Calu3 (cell line): ENCODE data around the gene GCSAM. TPM values are rescaled to one million over a fixed set of nuclear protein-coding genes. Genes with fewer than 3 reads are reported as not detected.

ENCODE experiments used
- BruUV-seq: library from RNA; stranded (reverse); fragments of 400-500 nt; replicated peaks from 2 replicates; lab custom pipeline; 2021; lab: Mats Ljungman, UMichigan
- CTCF ChIA-PET: fragments of 300-600 bp; sonication (Branson Sonifier 250); formaldehyde crosslinking; loops from one replicate; lab custom pipeline; 2022; ENCODE audit warnings: antibody characterized with exemption; lab: Charles Lee
- DNase-seq: peaks from one replicate; pipeline ENCODE4 v3.0.0; 2022
- H3K27ac Mint-ChIP-seq: one replicate; pipeline ENCODE4 v1.8.0; 2022; ENCODE audit warnings: mixed read lengths; ENCODE audit not compliant: unreplicated experiment
- H3K27me3 Mint-ChIP-seq: one replicate; pipeline ENCODE4 v1.8.0; 2022; ENCODE audit warnings: mixed read lengths; ENCODE audit not compliant: unreplicated experiment
- H3K36me3 Mint-ChIP-seq: one replicate; pipeline ENCODE4 v1.8.0; 2022; ENCODE audit warnings: mild to moderate bottlenecking, moderate library complexity, mixed read lengths; ENCODE audit not compliant: insufficient read depth, unreplicated experiment
- H3K4me1 Mint-ChIP-seq: one replicate; pipeline ENCODE4 v1.8.0; 2022; ENCODE audit warnings: mild to moderate bottlenecking, low read depth, mixed read lengths; ENCODE audit not compliant: unreplicated experiment
- H3K4me3 Mint-ChIP-seq: one replicate; pipeline ENCODE4 v1.8.0; 2022; ENCODE audit warnings: mild to moderate bottlenecking, low read depth, moderate library complexity, mixed read lengths; ENCODE audit not compliant: unreplicated experiment
- H3K9me3 Mint-ChIP-seq: one replicate; pipeline ENCODE4 v1.8.0; 2022; ENCODE audit warnings: low read depth, mixed read lengths; ENCODE audit not compliant: unreplicated experiment
- CTCF ChIP-seq: fragments of 200-600 bp; IDR thresholded peaks from one replicate; pipeline ENCODE4 v1.8.0; 2022; ENCODE audit warnings: antibody characterized with exemption; ENCODE audit not compliant: unreplicated experiment
- intact Hi-C: fragments of 100-400 bp; cut with micrococcal nuclease; formaldehyde crosslinking; loops from one replicate; pipeline ENCODE4 v1.10.0; 2022; ENCODE audit not compliant: unreplicated experiment
- total RNA-seq: library from RNA; stranded (reverse); gene quantifications from 2 replicates; pipeline ENCODE4 v1.2.3, GENCODE V29; 2022

Gene GCSAM
- total RNA-seq, 1 experiment from 2014 or later, result not detected

- Mint-ChIP-seq H3K27ac (no peak overlapping the region), H3K36me3 (peaks cover 5% of the 10 kb centered on the region), H3K9me3 (no peaks in the 10 kb centered on the region), H3K4me3 (no peak overlapping the region), H3K27me3 (no peaks in the 10 kb centered on the region), H3K4me1 (peaks cover 10% of the 10 kb centered on the region)
- BruUV-seq, result no TSS peak
- intact Hi-C loops, result loop anchor here (1.0 to 10.0 kb wide), 3 partner anchors 187 to 394 kb away; no protein-coding TSS in a partner anchor
- CTCF ChIA-PET, result interaction anchor here (1.0 kb wide), 1 partner anchor 185 kb away, joined by 3 read pairs; no protein-coding TSS in a partner anchor
- DNase-seq, result no peak
- TF ChIP-seq CTCF, result no peak
Measured at GRCh38 chr3:112137781-112138180, 4.7 kb upstream of the GCSAM start.

DNA sequence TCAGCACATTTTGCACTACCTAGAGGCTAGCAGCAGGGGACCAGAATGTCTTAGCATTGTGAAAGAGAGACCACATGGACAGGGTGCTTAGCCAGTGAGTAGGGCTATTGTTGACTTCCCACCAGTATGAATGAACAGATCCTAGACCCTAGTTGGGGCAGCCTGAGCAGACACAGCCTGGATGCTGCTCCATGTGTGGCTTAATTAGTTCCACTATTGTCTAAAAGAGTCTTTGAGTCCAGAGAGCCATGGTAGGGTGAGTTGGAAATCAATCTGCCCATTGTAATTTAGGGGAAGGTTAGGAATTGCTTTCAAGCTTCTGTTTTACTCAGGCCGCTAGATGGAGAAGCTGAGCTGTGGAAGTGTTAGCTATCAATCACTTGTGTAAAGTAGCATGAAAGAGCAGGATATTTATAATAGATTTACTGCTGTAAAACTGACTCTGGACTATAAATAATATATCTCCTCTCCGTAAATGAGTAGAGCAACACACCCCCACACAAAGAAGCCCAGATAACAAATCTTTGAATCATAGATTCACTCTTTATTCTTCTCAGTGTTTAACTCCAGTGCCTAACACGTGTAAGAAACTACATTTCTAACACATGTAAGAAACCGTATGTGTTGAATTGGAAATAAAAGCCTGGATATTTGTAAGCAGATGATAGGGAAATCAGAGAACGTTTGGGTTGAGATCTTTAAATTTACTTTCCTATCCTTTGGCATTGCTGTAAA lies 4.1 kb upstream of the GCSAM start:
- CTCF ChIA-PET, result interaction anchor here (0.5 to 1.0 kb wide), 4 partner anchors 8 to 185 kb away, joined by 3 to 8 read pairs (median 3); partner anchors contain the start of gene SLC9C1
- H3K9me3 Mint-ChIP-seq, result no peaks in the 10 kb centered on the region
- peaks cover 10% of the 10 kb centered on the region for H3K4me1 Mint-ChIP-seq

GRCh38 chr3:112136046-112136445 lies 3.0 kb upstream of the GCSAM start:
- no peaks in the 10 kb centered on the region for H3K27me3 Mint-ChIP-seq
- intact Hi-C loops, result loop anchor here (5.0 to 10.0 kb wide), 2 partner anchors 189 to 381 kb away; no protein-coding TSS in a partner anchor
- peaks cover 5% of the 10 kb centered on the region for H3K36me3 Mint-ChIP-seq
- no peak for TF ChIP-seq CTCF
- H3K4me3 Mint-ChIP-seq, result no peak overlapping the region
- no peak overlapping the region for H3K27ac Mint-ChIP-seq
- peaks cover 10% of the 10 kb centered on the region for H3K4me1 Mint-ChIP-seq
- CTCF ChIA-PET, result no interaction called here
- no peak for DNase-seq
- no TSS peak for BruUV-seq
- no peaks in the 10 kb centered on the region for H3K9me3 Mint-ChIP-seq

More for the DNA sequence above, 4.1 kb upstream of the GCSAM start:
- Mint-ChIP-seq H3K27ac (no peak overlapping the region), H3K4me3 (no peak overlapping the region), H3K27me3 (no peaks in the 10 kb centered on the region), H3K36me3 (peaks cover 5% of the 10 kb centered on the region)
- BruUV-seq, result no TSS peak
- intact Hi-C loops, result loop anchor here (1.0 to 10.0 kb wide), 3 partner anchors 188 to 394 kb away; no protein-coding TSS in a partner anchor
- peak; percentile 26 for TF ChIP-seq CTCF
- DNase-seq, result peak; percentile 26

DNA sequence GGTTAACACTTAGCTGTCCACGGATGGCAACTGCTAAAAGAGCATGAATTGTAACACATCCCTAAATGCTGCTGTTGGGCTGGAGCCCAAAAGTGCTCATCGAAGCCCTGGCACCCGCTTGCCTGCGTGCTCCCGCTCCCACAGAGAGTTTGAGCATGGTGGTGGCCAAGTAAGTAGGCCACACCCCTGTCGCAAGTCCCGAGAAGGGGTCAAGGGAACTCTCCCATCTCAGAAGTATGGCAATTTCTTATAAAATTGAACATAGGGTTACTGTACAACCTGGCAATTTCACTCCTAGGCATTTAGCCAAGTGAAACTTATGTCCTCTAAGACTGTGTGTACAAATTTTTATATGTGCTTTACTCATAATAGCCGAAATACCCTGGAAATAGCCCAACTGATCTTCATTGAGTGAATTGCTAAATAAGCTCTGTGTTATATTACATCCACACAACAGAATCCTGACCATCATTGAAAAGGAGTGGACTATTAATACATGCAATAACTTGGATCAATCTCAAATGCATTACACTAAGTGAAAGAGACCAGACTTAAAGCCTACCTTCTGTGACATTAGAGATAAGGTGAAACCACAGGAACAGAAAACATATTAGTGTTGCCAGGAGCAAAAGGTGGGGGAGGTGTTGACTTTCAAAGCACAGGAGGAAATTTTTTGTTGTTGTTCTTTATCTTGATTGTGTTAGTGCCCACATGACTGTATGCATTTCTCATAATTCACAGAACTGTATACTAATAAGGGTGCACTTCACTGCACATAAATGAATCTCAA lies 1.5 kb upstream of the GCSAM start:
- CTCF ChIA-PET, result interaction anchor here (0.7 kb wide), 1 partner anchor 44 kb away, joined by 3 read pairs; no protein-coding TSS in a partner anchor
- H3K9me3 Mint-ChIP-seq, result no peaks in the 10 kb centered on the region
- no peaks in the 10 kb centered on the region for H3K27me3 Mint-ChIP-seq
- no peak for TF ChIP-seq CTCF
- peaks cover 5% of the 10 kb centered on the region for H3K36me3 Mint-ChIP-seq
- H3K4me1 Mint-ChIP-seq, result peaks cover 10% of the 10 kb centered on the region
- no peak overlapping the region for H3K4me3 Mint-ChIP-seq
- no TSS peak for BruUV-seq
- no peak overlapping the region for H3K27ac Mint-ChIP-seq
- DNase-seq, result no peak
- intact Hi-C loops, result loop anchor here (5.0 to 10.0 kb wide), 2 partner anchors 190 to 383 kb away; no protein-coding TSS in a partner anchor
